K562 (cell line): ENCODE results near the gene KRTAP5-1. TPM values are rescaled to one million over a fixed set of nuclear protein-coding genes. Genes with fewer than 3 reads are reported as not detected.

Experiments
- CXXC5 ChIP-seq: fragments of 250-450 bp; sonication (Bioruptor Pico); IDR thresholded peaks from 2 replicates; pipeline ENCODE4 v1.8.0; 2022; ENCODE audit warnings: inconsistent platforms, mild to moderate bottlenecking, moderate library complexity
- HBP1 ChIP-seq: fragments of 450-650 bp; formaldehyde crosslinking; IDR thresholded peaks from 2 replicates; pipeline ENCODE4 v1.4.0; 2022; ENCODE audit warnings: missing genetic modification characterization
- POU5F1 ChIP-seq: fragments of 150-350 bp; IDR thresholded peaks from 2 replicates; pipeline ENCODE4 v1.6.1; 2014; ENCODE audit warnings: borderline replicate concordance, low read length, low read depth, mild to moderate bottlenecking; ENCODE audit not compliant: partially characterized antibody
- RFX1 ChIP-seq: fragments of 450-650 bp; IDR thresholded peaks from 2 replicates; pipeline ENCODE4 v1.6.1; 2016; ENCODE audit warnings: mild to moderate bottlenecking, moderate library complexity
- TFAP4 ChIP-seq: sonication (generic); formaldehyde crosslinking; IDR thresholded peaks from 2 replicates; pipeline ENCODE4 v1.8.0; 2022; ENCODE audit warnings: missing genetic modification reagents, mild to moderate bottlenecking, moderate library complexity, borderline replicate concordance
- ZNF449 ChIP-seq: fragments of 250-450 bp; sonication (Bioruptor Pico); IDR thresholded peaks from 2 replicates; pipeline ENCODE4 v1.8.0; 2022; ENCODE audit warnings: moderate library complexity, mild to moderate bottlenecking, inconsistent platforms
- ZNF511 ChIP-seq: sonication (generic); formaldehyde crosslinking; IDR thresholded peaks from 2 replicates; pipeline ENCODE4 v1.8.0; 2022; ENCODE audit warnings: mild to moderate bottlenecking, missing genetic modification reagents
- polyA plus RNA-seq, 8 experiments: library from polyadenylated mRNA; depleted of rRNA in 4 of 8; stranded (reverse) in 5 of 8; unstranded in 3 of 8; fragments of >200 nt; fragmentation: Nextera tagmentation in 2 of 8; fragmentation: Illumina TruSeq in 1 of 8; extraction: Ambion mirVana in 2 of 8; extraction: Trizol in 1 of 8; gene quantifications; 2 replicates each; pipeline versions ENCODE4 v1.2.1 to v1.2.3, GENCODE V29; 2011 to 2014; ENCODE audit warnings: inconsistent platforms in 1 of 8, missing spikeins in 1 of 8
- total RNA-seq, 7 experiments: library from RNA; depleted of rRNA in 6 of 7; stranded (reverse); fragments of >200 nt in 6 of 7; fragmentation: Illumina TruSeq in 2 of 7; extraction: Trizol in 2 of 7; gene quantifications; 2 replicates each; pipeline versions ENCODE4 v1.2.1 to v1.2.3, GENCODE V29; 2011 to 2021; ENCODE audit warnings: low replicate concordance in 1 of 7

Gene KRTAP5-1
- total and polyA plus RNA-seq, 9 of the 15 experiments (the other 6 are each of a cell fraction or from before 2014, with no cell fraction given) = not detected

GRCh38 chr11:1628506-1629325 lies 43.6 kb upstream of the KRTAP5-1 start (continued):
- TF ChIP-seq POU5F1 = no peak
- 0 out of 2 replicates have a peak, but pooled peaks have one; percentile 27 for TF ChIP-seq ZNF511 (CRISPR knock-in tag)
- TF ChIP-seq HBP1 (CRISPR knock-in tag) = no peak
- TF ChIP-seq RFX1 = no peak
- no peak for TF ChIP-seq CXXC5 (CRISPR knock-in tag)
- no peak for TF ChIP-seq ZNF449 (CRISPR knock-in tag)
- TF ChIP-seq TFAP4 (CRISPR knock-in tag) = 0 out of 2 replicates have a peak, but pooled peaks have one; percentile 12
